Uterus (tissue), 4 donors: ENCODE results near the gene JAKMIP2. TPM values are rescaled to one million over a fixed set of nuclear protein-coding genes. Genes with fewer than 3 reads are reported as not detected.

Experiments used
- DNase-seq, 2 donors: peaks; one replicate each; pipeline ENCODE4 v3.0.0-alpha.2; 2019 to 2020
- H3K27ac ChIP-seq, 2 donors: fragments of 200-600 bp; sonication (generic); 1 replicate in 1 of 2; 2 replicates in 1 of 2; pipeline ENCODE4 v1.5.1; 2016 to 2018
- H3K27me3 ChIP-seq, 2 donors: fragments of 200-600 bp; sonication (generic); one replicate each; pipeline ENCODE4 v1.5.1; 2018 to 2019; ENCODE audit warnings: control low read depth in 1 of 2
- H3K36me3 ChIP-seq, 2 donors: fragments of 200-600 bp; sonication (generic); one replicate each; pipeline ENCODE4 v1.5.1; 2019; ENCODE audit warnings: control low read depth in 1 of 2
- H3K4me1 ChIP-seq, 2 donors: fragments of 200-600 bp; sonication (generic); one replicate each; pipeline ENCODE4 v1.5.1; 2018 to 2019; ENCODE audit warnings: control low read depth in 1 of 2
- H3K4me3 ChIP-seq, 2 donors: fragments of 200-600 bp; sonication (generic); 1 replicate in 1 of 2; 2 replicates in 1 of 2; pipeline ENCODE4 v1.5.1; 2018 to 2019; ENCODE audit warnings: mild to moderate bottlenecking in 1 of 2
- H3K9me3 ChIP-seq, 2 donors: fragments of 200-600 bp; sonication (generic); one replicate each; pipeline ENCODE4 v1.5.1; 2019; ENCODE audit warnings: control low read depth in 1 of 2
- CTCF ChIP-seq, 4 experiments: fragments of 200-600 bp in 2 of 4; fragments of 450-650 bp in 2 of 4; sonication (generic) in 2 of 4; IDR thresholded peaks; one replicate each; pipeline ENCODE4 v1.5.1; 2016 to 2019; ENCODE audit warnings: antibody characterized with exemption in 4 of 4, mild to moderate bottlenecking in 2 of 4, moderate library complexity in 1 of 4
- POLR2A ChIP-seq, 2 donors: fragments of 450-650 bp; IDR thresholded peaks; one replicate each; pipeline ENCODE4 v1.6.1; 2016; ENCODE audit warnings: antibody characterized with exemption in 2 of 2, mild to moderate bottlenecking in 1 of 2, moderate library complexity in 1 of 2
- intact Hi-C: fragments of 100-400 bp; cut with DNase I; formaldehyde crosslinking; loops from one replicate; pipeline ENCODE4 v1.15.1; 2023; ENCODE audit warnings: low total_unique reads
- total RNA-seq, 4 donors: library from RNA; depleted of rRNA in 3 of 4; stranded (reverse); fragments of >200 nt in 3 of 4; gene quantifications; one replicate each; pipeline versions ENCODE4 v1.1.0 to v1.2.4, GENCODE V29; 2014 to 2023
- donor health status: DM: yes; HTN: yes; CAD: no.

JAKMIP2 gene
- total RNA-seq, 4 donors from 2014 or later: 0.29 to 9.3 (median 5.0) TPM

- Histone ChIP-seq H3K27ac (no peak overlapping the region), H3K4me3 (no peak overlapping the region), H3K4me1 (no peaks in the 10 kb centered on the region), H3K36me3 (no peaks in the 10 kb centered on the region), H3K27me3 (no peaks in the 10 kb centered on the region), H3K9me3 (no peaks in the 10 kb centered on the region)
- TF ChIP-seq CTCF (IDR thresholded peaks at IDR 0.05) (no peak), POLR2A (IDR thresholded peaks at IDR 0.05) (no peak)
- intact Hi-C loops: no loop called here
- DNase-seq: no peak
These were observed 171.7 kb downstream of the JAKMIP2 start for GRCh38 chr5:147610798-147611197.

- no peaks in the 10 kb centered on the region for H3K9me3 ChIP-seq
- no peak overlapping the region for H3K4me3 ChIP-seq
- H3K27ac ChIP-seq: no peak overlapping the region
- intact Hi-C loops: no loop called here
- DNase-seq: no peak
- no peaks in the 10 kb centered on the region for H3K27me3 ChIP-seq
- TF ChIP-seq POLR2A (IDR thresholded peaks at IDR 0.05): no peak
- no peak for TF ChIP-seq CTCF (IDR thresholded peaks at IDR 0.05)
- H3K4me1 ChIP-seq: no peaks in the 10 kb centered on the region
- no peaks in the 10 kb centered on the region for H3K36me3 ChIP-seq
These were observed 180.9 kb downstream of the JAKMIP2 start for GRCh38 chr5:147601652-147602051.

GRCh38 chr5:147591120-147591519, 191.4 kb downstream of the JAKMIP2 start:
- H3K36me3 ChIP-seq: no peaks in the 10 kb centered on the region
- H3K4me3 ChIP-seq: no peak overlapping the region
- TF ChIP-seq CTCF (IDR thresholded peaks at IDR 0.05) (no peak), POLR2A (IDR thresholded peaks at IDR 0.05) (no peak)
- H3K27me3 ChIP-seq: no peaks in the 10 kb centered on the region
- intact Hi-C loops: no loop called here
- no peak overlapping the region for H3K27ac ChIP-seq
- no peaks in the 10 kb centered on the region for H3K9me3 ChIP-seq
- DNase-seq: no peak
- no peaks in the 10 kb centered on the region for H3K4me1 ChIP-seq

- TF ChIP-seq CTCF (IDR thresholded peaks at IDR 0.05) (no peak), POLR2A (IDR thresholded peaks at IDR 0.05) (no peak)
- H3K36me3 ChIP-seq: no peaks in the 10 kb centered on the region
- no peaks in the 10 kb centered on the region for H3K4me1 ChIP-seq
- H3K9me3 ChIP-seq: no peaks in the 10 kb centered on the region
- no peak overlapping the region for H3K4me3 ChIP-seq
- intact Hi-C loops: no loop called here
- H3K27ac ChIP-seq: no peak overlapping the region
- H3K27me3 ChIP-seq: no peaks in the 10 kb centered on the region
- DNase-seq: no peak
These were observed 192.4 kb downstream of the JAKMIP2 start for GRCh38 chr5:147590096-147590495.

GRCh38 chr5:147586832-147587231, 195.7 kb downstream of the JAKMIP2 start:
- intact Hi-C loops: loop anchor here (10.0 kb wide), 1 partner anchor 362 kb away; no protein-coding TSS in a partner anchor

More at GRCh38 chr5:147586832-147587231, 195.7 kb downstream of the JAKMIP2 start:
- Histone ChIP-seq H3K36me3 (no peaks in the 10 kb centered on the region), H3K4me1 (no peaks in the 10 kb centered on the region), H3K4me3 (no peak overlapping the region), H3K27ac (no peak overlapping the region), H3K9me3 (no peaks in the 10 kb centered on the region), H3K27me3 (no peaks in the 10 kb centered on the region)
- TF ChIP-seq POLR2A (IDR thresholded peaks at IDR 0.05): no peak
- TF ChIP-seq CTCF (IDR thresholded peaks at IDR 0.05): no peak
- no peak for DNase-seq
